Neutrophil (primary cell): ENCODE measurements around the gene GNAI3.

ENCODE experiments used
- H3K27ac ChIP-seq: fragments of 200-600 bp; sonication (generic); 2 replicates; pipeline ENCODE4 v1.5.1; 2016; ENCODE audit warnings: mild to moderate bottlenecking, moderate library complexity
- H3K27me3 ChIP-seq: fragments of 200-600 bp; sonication (generic); 2 replicates; pipeline ENCODE4 v1.6.0; 2016; ENCODE audit warnings: mild to moderate bottlenecking
- H3K36me3 ChIP-seq: fragments of 200-600 bp; sonication (generic); 2 replicates; pipeline ENCODE4 v1.5.1; 2017
- H3K4me1 ChIP-seq, 2 experiments: fragments of 200-600 bp in 1 of 2; sonication (generic) in 1 of 2; 1 replicate in 1 of 2; 2 replicates in 1 of 2; pipeline versions ENCODE4 v1.5.1 to v1.6.1; 2013 to 2016; ENCODE audit warnings: low read depth in 1 of 2, low read length in 1 of 2, mild to moderate bottlenecking in 1 of 2, moderate library complexity in 1 of 2; ENCODE audit not compliant: control insufficient read depth in 1 of 2, insufficient read depth in 1 of 2
- H3K4me3 ChIP-seq, 2 experiments: fragments of 200-600 bp in 1 of 2; sonication (generic) in 1 of 2; 1 replicate in 1 of 2; 2 replicates in 1 of 2; pipeline ENCODE4 v1.5.1; 2013 to 2016; ENCODE audit warnings: low read depth in 1 of 2, low read length in 1 of 2, mild to moderate bottlenecking in 1 of 2, moderate library complexity in 1 of 2
- H3K9me3 ChIP-seq: fragments of 200-600 bp; sonication (generic); 2 replicates; pipeline ENCODE4 v1.5.1; 2016
- CTCF ChIP-seq: fragments of 200-600 bp; sonication (generic); IDR thresholded peaks from 2 replicates; pipeline ENCODE4 v1.5.1; 2016; ENCODE audit warnings: antibody characterized with exemption

The GNAI3 gene

GRCh38 chr1:109531826-109532364 lies 16.5 kb upstream of the GNAI3 start:
- no peaks in the 10 kb centered on the region for H3K27me3 ChIP-seq
- H3K36me3 ChIP-seq, result no peaks in the 10 kb centered on the region
- TF ChIP-seq CTCF, result no peak
- peak overlapping the region in 1 of 2 experiments; percentile 14 for H3K4me3 ChIP-seq
- H3K9me3 ChIP-seq, result no peaks in the 10 kb centered on the region
- no peak overlapping the region for H3K27ac ChIP-seq
- peaks cover 9% of the 10 kb centered on the region in 2 experiments for H3K4me1 ChIP-seq

- H3K27me3 ChIP-seq, result no peaks in the 10 kb centered on the region
- TF ChIP-seq CTCF, result peak; percentile 95
- no peaks in the 10 kb centered on the region for H3K36me3 ChIP-seq
- H3K4me1 ChIP-seq, result peaks cover 9% of the 10 kb centered on the region in 2 experiments
- H3K4me3 ChIP-seq, result peak overlapping the region in 1 of 2 experiments; percentile 14
- no peaks in the 10 kb centered on the region for H3K9me3 ChIP-seq
- no peak overlapping the region for H3K27ac ChIP-seq
Measured at GRCh38 chr1:109532365-109533136, 15.9 kb upstream of the GNAI3 start.

GRCh38 chr1:109534307-109534858 lies 14.0 kb upstream of the GNAI3 start:
- Histone ChIP-seq H3K27ac (no peak overlapping the region), H3K27me3 (no peaks in the 10 kb centered on the region), H3K36me3 (no peaks in the 10 kb centered on the region), H3K9me3 (no peaks in the 10 kb centered on the region), H3K4me1 (peaks cover 9% of the 10 kb centered on the region in 2 experiments), H3K4me3 (no peak overlapping the region)
- no peak for TF ChIP-seq CTCF

- Histone ChIP-seq H3K4me1 (peaks cover 9% of the 10 kb centered on the region in 2 experiments), H3K4me3 (no peak overlapping the region), H3K27me3 (no peaks in the 10 kb centered on the region), H3K9me3 (no peaks in the 10 kb centered on the region), H3K27ac (no peak overlapping the region), H3K36me3 (no peaks in the 10 kb centered on the region)
- no peak for TF ChIP-seq CTCF
Measured at GRCh38 chr1:109535481-109535880, 12.9 kb upstream of the GNAI3 start.

- no peaks in the 10 kb centered on the region for H3K27me3 ChIP-seq
- peaks cover 9% of the 10 kb centered on the region in 2 experiments for H3K4me1 ChIP-seq
- no peak overlapping the region for H3K27ac ChIP-seq
- no peak overlapping the region for H3K4me3 ChIP-seq
- no peaks in the 10 kb centered on the region for H3K9me3 ChIP-seq
- no peak for TF ChIP-seq CTCF
- H3K36me3 ChIP-seq, result no peaks in the 10 kb centered on the region
Measured at GRCh38 chr1:109535971-109536491, 12.4 kb upstream of the GNAI3 start.
